K562 (cell line): ENCODE data around the gene LSS. TPM values are rescaled to one million over a fixed set of nuclear protein-coding genes. Genes with fewer than 3 reads are reported as not detected.

Experiments
- BRF1 ChIP-seq: IDR thresholded peaks from 3 replicates; pipeline ENCODE4 v1.6.1; 2011; ENCODE audit warnings: borderline replicate concordance, mild to moderate bottlenecking; ENCODE audit not compliant: insufficient read length; ENCODE audit errors: extremely low read depth
- CBFA2T2 ChIP-seq: fragments of 450-650 bp; conservative IDR thresholded peaks from 2 replicates; pipeline ENCODE4 v1.6.1; 2017; ENCODE audit warnings: mild to moderate bottlenecking
- ELF4 ChIP-seq: fragments of 450-650 bp; formaldehyde crosslinking; IDR thresholded peaks from 2 replicates; pipeline ENCODE4 v1.4.0; 2022; ENCODE audit warnings: missing genetic modification characterization
- FOXA3 ChIP-seq, 2 experiments: fragments of 450-650 bp in 1 of 2; sonication (generic) in 1 of 2; formaldehyde crosslinking; IDR thresholded peaks in 1 of 2; conservative IDR thresholded peaks in 1 of 2; 2 replicates each; pipeline versions ENCODE4 v1.4.0 to v1.8.0; 2020 to 2022; ENCODE audit warnings: mild to moderate bottlenecking in 2 of 2, missing genetic modification reagents in 1 of 2
- HCFC1 ChIP-seq: IDR thresholded peaks from 2 replicates; pipeline ENCODE4 v1.6.1; 2012; ENCODE audit warnings: low read depth, low read length, improper control_type of control experiment
- MAFG ChIP-seq: fragments of 450-650 bp; conservative IDR thresholded peaks from 2 replicates; pipeline ENCODE4 v1.6.1; 2016; ENCODE audit warnings: missing genetic modification characterization, missing compliant biosample characterization
- MTA3 ChIP-seq: fragments of 450-650 bp; formaldehyde crosslinking; IDR thresholded peaks from 2 replicates; pipeline ENCODE4 v1.6.1; 2017; ENCODE audit warnings: mild to moderate bottlenecking, borderline replicate concordance
- NR2F6 ChIP-seq: fragments of 450-650 bp; formaldehyde crosslinking; IDR thresholded peaks from 2 replicates; pipeline ENCODE4 v1.4.0; 2020; ENCODE audit warnings: mild to moderate bottlenecking
- PBX2 ChIP-seq, 2 experiments: IDR thresholded peaks in 1 of 2; conservative IDR thresholded peaks in 1 of 2; 2 replicates each; pipeline ENCODE4 v1.6.1; 2016; ENCODE audit warnings: low read depth in 2 of 2, mild to moderate bottlenecking in 1 of 2, missing compliant biosample characterization in 1 of 2, missing genetic modification characterization in 1 of 2, moderate library complexity in 1 of 2
- POLR3A ChIP-seq: IDR thresholded peaks from 2 replicates; pipeline ENCODE4 v1.6.1; 2011; ENCODE audit warnings: borderline replicate concordance, mild to moderate bottlenecking, moderate library complexity; ENCODE audit not compliant: insufficient read length, insufficient read depth; ENCODE audit errors: extremely low read depth
- SMAD3 ChIP-seq: fragments of 450-650 bp; formaldehyde crosslinking; conservative IDR thresholded peaks from 2 replicates; pipeline ENCODE4 v1.4.0; 2020; ENCODE audit warnings: mild to moderate bottlenecking
- STAG1 ChIP-seq: sonication (generic); formaldehyde crosslinking; IDR thresholded peaks from 2 replicates; pipeline ENCODE4 v1.5.0; 2020; ENCODE audit warnings: missing genetic modification reagents, borderline replicate concordance
- TARDBP ChIP-seq: fragments of 450-650 bp; IDR thresholded peaks from 2 replicates; pipeline ENCODE4 v1.6.1; 2016
- TBP ChIP-seq: optimal IDR thresholded peaks from 2 replicates; pipeline ENCODE3; 2011; ENCODE audit warnings: low read depth, low read length, improper control_type of control experiment
- TFAP4 ChIP-seq: sonication (generic); formaldehyde crosslinking; IDR thresholded peaks from 2 replicates; pipeline ENCODE4 v1.8.0; 2022; ENCODE audit warnings: missing genetic modification reagents, mild to moderate bottlenecking, moderate library complexity, borderline replicate concordance
- XRCC5 ChIP-seq: fragments of 200-400 bp; formaldehyde crosslinking; IDR thresholded peaks from 2 replicates; pipeline ENCODE4 v1.6.1; 2017; ENCODE audit warnings: low read depth, mild to moderate bottlenecking, low read length
- ZBTB49 ChIP-seq: sonication (generic); formaldehyde crosslinking; IDR thresholded peaks from 2 replicates; pipeline ENCODE4 v1.8.0; 2022; ENCODE audit warnings: missing genetic modification reagents, mild to moderate bottlenecking, borderline replicate concordance
- ZBTB9 ChIP-seq: fragments of 450-650 bp; formaldehyde crosslinking; IDR thresholded peaks from 2 replicates; pipeline ENCODE4 v1.4.0; 2020; ENCODE audit warnings: mild to moderate bottlenecking, moderate library complexity
- ZNF445 ChIP-seq: fragments of 250-450 bp; sonication (Bioruptor Pico); IDR thresholded peaks from 2 replicates; pipeline ENCODE4 v1.4.0; 2020; ENCODE audit warnings: low read depth, mild to moderate bottlenecking, moderate library complexity
- ZNF830 ChIP-seq: fragments of 250-450 bp; sonication (Bioruptor Pico); IDR thresholded peaks from 2 replicates; pipeline ENCODE4 v1.5.0; 2021; ENCODE audit warnings: mild to moderate bottlenecking
- polyA plus RNA-seq, 8 experiments: library from polyadenylated mRNA; depleted of rRNA in 4 of 8; stranded (reverse) in 5 of 8; unstranded in 3 of 8; fragments of >200 nt; fragmentation: Nextera tagmentation in 2 of 8; fragmentation: Illumina TruSeq in 1 of 8; extraction: Ambion mirVana in 2 of 8; extraction: Trizol in 1 of 8; gene quantifications; 2 replicates each; pipeline versions ENCODE4 v1.2.1 to v1.2.3, GENCODE V29; 2011 to 2014; ENCODE audit warnings: inconsistent platforms in 1 of 8, missing spikeins in 1 of 8
- total RNA-seq, 7 experiments: library from RNA; depleted of rRNA in 6 of 7; stranded (reverse); fragments of >200 nt in 6 of 7; fragmentation: Illumina TruSeq in 2 of 7; extraction: Trizol in 2 of 7; gene quantifications; 2 replicates each; pipeline versions ENCODE4 v1.2.1 to v1.2.3, GENCODE V29; 2011 to 2021; ENCODE audit warnings: low replicate concordance in 1 of 7

The LSS gene
- total and polyA plus RNA-seq, 9 of the 15 experiments (the other 6 are each of a cell fraction or from before 2014, with no cell fraction given) = 2.2 to 89.5 (median 37.4) TPM

- TF ChIP-seq BRF1 (no peak), TBP (peak; percentile 41), HCFC1 (no peak), TARDBP (no peak), SMAD3 (CRISPR knock-in tag) (no peak), ZBTB9 (CRISPR knock-in tag) (0 out of 2 replicates have a peak, but pooled peaks have one; percentile 27), POLR3A (no peak), FOXA3 (CRISPR knock-in tag; conservative IDR thresholded peaks at IDR 0.05 in 1 of 2, IDR thresholded peaks at IDR 0.05 in 1 of 2) (no peak), NR2F6 (CRISPR knock-in tag) (no peak), ZNF830 (peak; percentile 91; the same call in 1 of the 2 replicates), ZBTB49 (CRISPR knock-in tag) (0 out of 2 replicates have a peak, but pooled peaks have one; percentile 84), ELF4 (CRISPR knock-in tag) (no peak), MTA3 (peak; percentile 71), TFAP4 (CRISPR knock-in tag) (peak; percentile 67; the same call in 1 of the 2 replicates), MAFG (no peak), XRCC5 (no peak), STAG1 (CRISPR knock-in tag) (no peak), CBFA2T2 (no peak), PBX2 (CRISPR knock-in tag; IDR thresholded peaks at IDR 0.05; ENCODE audit: low read depth) (peak; percentile 94; the same call in 1 of the 2 replicates), PBX2 (tag; conservative IDR thresholded peaks at IDR 0.05; ENCODE audit: low read depth) (peak; percentile 56; the same call in 1 of the 2 replicates), ZNF445 (CRISPR knock-in tag) (no peak)
Measured at GRCh38 chr21:46183910-46184624, 44.5 kb downstream of the LSS start, which contains the start of gene SPATC1L (continued).
